HepG2 (cell line): ENCODE results near the gene TENT5A. TPM values are rescaled to one million over a fixed set of nuclear protein-coding genes. Genes with fewer than 3 reads are reported as not detected.

Experiments
- ATF7-NPFF ChIP-seq: sonication (generic); formaldehyde crosslinking; IDR thresholded peaks from 2 replicates; pipeline ENCODE4 v1.8.1; 2023; ENCODE audit warnings: mild to moderate bottlenecking, low read depth, missing genetic modification reagents, moderate library complexity
- CHCHD3 ChIP-seq: sonication (generic); formaldehyde crosslinking; IDR thresholded peaks from 2 replicates; pipeline ENCODE4 v1.8.0; 2022; ENCODE audit warnings: mild to moderate bottlenecking, missing genetic modification reagents, moderate library complexity
- GLI4 ChIP-seq: sonication (generic); formaldehyde crosslinking; IDR thresholded peaks from 2 replicates; pipeline ENCODE4 v1.5.1; 2020; ENCODE audit warnings: missing genetic modification reagents, mild to moderate bottlenecking, moderate library complexity, borderline replicate concordance
- HOXD1 ChIP-seq: sonication (generic); formaldehyde crosslinking; IDR thresholded peaks from 2 replicates; pipeline ENCODE4 v1.5.0; 2020; ENCODE audit warnings: missing genetic modification reagents
- IKZF4 ChIP-seq: sonication (generic); formaldehyde crosslinking; IDR thresholded peaks from 2 replicates; pipeline ENCODE4 v1.5.1; 2020; ENCODE audit warnings: borderline replicate concordance, mild to moderate bottlenecking, low read depth, missing genetic modification reagents; ENCODE audit errors: not compliant biosample characterization
- NCOA5 ChIP-seq: sonication (generic); formaldehyde crosslinking; IDR thresholded peaks from 2 replicates; pipeline ENCODE4 v1.4.0; 2020; ENCODE audit warnings: missing genetic modification reagents
- NFRKB ChIP-seq: fragments of 450-650 bp; IDR thresholded peaks from 2 replicates; pipeline ENCODE4 v1.6.1; 2017
- NR2F1 ChIP-seq, 2 experiments: fragments of 450-650 bp in 1 of 2; formaldehyde crosslinking in 1 of 2; IDR thresholded peaks; 2 replicates each; pipeline versions ENCODE4 v1.5.0 to v1.6.1; 2016 to 2020; ENCODE audit warnings: mild to moderate bottlenecking in 1 of 2, missing compliant biosample characterization in 1 of 2, missing genetic modification reagents in 1 of 2, moderate library complexity in 1 of 2
- SRSF1 ChIP-seq: fragments of 200-400 bp; formaldehyde crosslinking; optimal IDR thresholded peaks from 2 replicates; pipeline ENCODE3; 2017; ENCODE audit warnings: mild to moderate bottlenecking, low read depth, low read length, moderate library complexity
- THYN1 ChIP-seq: sonication (generic); formaldehyde crosslinking; IDR thresholded peaks from 2 replicates; pipeline ENCODE4 v1.8.1; 2023; ENCODE audit warnings: low read depth, mild to moderate bottlenecking, moderate library complexity, missing genetic modification reagents, borderline replicate concordance
- YEATS2 ChIP-seq: sonication (generic); formaldehyde crosslinking; IDR thresholded peaks from 2 replicates; pipeline ENCODE4 v1.4.0; 2020; ENCODE audit warnings: missing genetic modification reagents, borderline replicate concordance
- ZNF296 ChIP-seq: sonication (generic); formaldehyde crosslinking; conservative IDR thresholded peaks from 2 replicates; pipeline ENCODE4 v1.5.0; 2020; ENCODE audit warnings: mild to moderate bottlenecking, missing genetic modification reagents
- ZNF430 ChIP-seq: sonication (generic); formaldehyde crosslinking; IDR thresholded peaks from 2 replicates; pipeline ENCODE4 v1.9.0; 2021; ENCODE audit warnings: mild to moderate bottlenecking, missing genetic modification reagents
- ZNF615 ChIP-seq: sonication (generic); formaldehyde crosslinking; IDR thresholded peaks from 2 replicates; pipeline ENCODE4 v1.5.0; 2020; ENCODE audit warnings: mild to moderate bottlenecking, missing genetic modification reagents, borderline replicate concordance
- polyA plus RNA-seq, 8 experiments: library from polyadenylated mRNA; depleted of rRNA in 3 of 8; stranded (reverse) in 7 of 8; unstranded in 1 of 8; fragments of >200 nt; fragmentation: Illumina TruSeq in 4 of 8; extraction: Trizol in 4 of 8; gene quantifications; 2 replicates each; pipeline versions ENCODE4 v1.2.1 to v1.2.3, GENCODE V29; 2011 to 2016; ENCODE audit warnings: low read depth in 4 of 8, missing spikeins in 1 of 8, mixed read lengths in 1 of 8; ENCODE audit not compliant: insufficient read depth in 1 of 8
- total RNA-seq, 5 experiments: library from RNA; depleted of rRNA; stranded (reverse); fragments of >200 nt; fragmentation: Illumina TruSeq; extraction: Trizol; gene quantifications; 2 replicates each; pipeline ENCODE4 v1.2.3, GENCODE V29; 2016; ENCODE audit warnings: low read depth in 1 of 5
- TF ChIP-seq, protein P1 (sequence below): sonication (generic); formaldehyde crosslinking; IDR thresholded peaks from 2 replicates; pipeline ENCODE4 v1.5.1; 2020; ENCODE audit warnings: missing genetic modification reagents, mild to moderate bottlenecking, borderline replicate concordance
- TF ChIP-seq, protein P2 (sequence below): sonication (generic); formaldehyde crosslinking; IDR thresholded peaks from 2 replicates; pipeline ENCODE4 v1.4.0; 2020; ENCODE audit warnings: missing genetic modification reagents, borderline replicate concordance
- TF ChIP-seq, protein P3 (sequence below): sonication (generic); formaldehyde crosslinking; IDR thresholded peaks from 2 replicates; pipeline ENCODE4 v1.4.0; 2020; ENCODE audit warnings: mild to moderate bottlenecking, missing genetic modification reagents
- TF ChIP-seq, protein P4 (sequence below): sonication (generic); formaldehyde crosslinking; IDR thresholded peaks from 2 replicates; pipeline ENCODE4 v1.4.0; 2020; ENCODE audit warnings: missing genetic modification reagents

TENT5A gene
- total and polyA plus RNA-seq, 2 of the 13 experiments (the other 11 are each of a cell fraction or from before 2014, with no cell fraction given): 8.0 to 13.8 TPM

DNA sequence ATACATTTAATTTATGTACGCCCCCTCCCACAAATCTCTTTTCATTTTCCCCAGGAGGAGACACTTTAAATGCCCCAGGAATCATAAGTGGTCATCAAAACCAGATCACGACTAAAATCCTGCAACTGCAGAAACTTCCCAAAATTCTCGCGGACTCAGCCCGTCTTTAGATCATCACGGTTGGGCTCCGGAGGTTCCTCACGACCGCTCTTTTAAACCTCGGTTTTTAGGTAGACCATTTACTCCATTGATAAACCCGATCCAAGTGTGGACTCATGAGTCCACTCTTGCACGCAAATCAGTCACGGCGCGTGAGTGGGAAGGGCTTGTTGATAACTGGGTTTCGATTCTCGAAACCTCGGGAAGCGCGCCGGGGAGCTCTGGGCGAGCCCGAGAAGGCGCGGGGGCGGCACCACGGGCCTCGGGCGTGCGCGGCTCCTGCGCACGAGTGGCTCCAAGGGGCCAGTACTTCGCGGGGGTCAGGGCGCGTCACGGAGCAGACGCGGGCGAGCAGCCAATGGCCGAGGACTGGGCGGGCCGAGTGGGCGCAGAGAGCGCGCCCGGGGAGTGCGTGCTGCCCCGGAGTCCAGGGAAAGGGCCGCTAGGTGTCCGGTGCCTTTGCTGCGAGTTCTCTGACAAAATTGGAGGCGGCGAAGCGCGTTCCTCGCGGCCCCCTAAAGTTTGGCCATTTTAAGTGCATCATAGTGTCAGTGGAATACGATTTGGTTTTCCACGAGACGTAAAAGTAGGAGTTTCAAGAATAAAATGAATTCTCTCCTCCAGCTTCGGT, 635 bp upstream of the TENT5A start (continued):
- TF ChIP-seq ZNF615 (CRISPR knock-in tag) (no peak), IKZF4 (CRISPR knock-in tag) (no peak), NFRKB (no peak), NR2F1 (CRISPR knock-in tag; IDR thresholded peaks at IDR 0.05) (no peak), ATF7-NPFF (CRISPR knock-in tag) (peak; percentile 66; the same call in 1 of the 2 replicates), CHCHD3 (peak; percentile 65; the same call in 1 of the 2 replicates), NCOA5 (CRISPR knock-in tag) (no peak), THYN1 (CRISPR knock-in tag) (no peak), GLI4 (no peak), YEATS2 (CRISPR knock-in tag) (no peak), ZNF430 (peak; percentile 74; the same call in 1 of the 2 replicates), HOXD1 (CRISPR knock-in tag) (peak; percentile 90), ZNF296 (CRISPR knock-in tag) (no peak), SRSF1 (no peak)
- TF ChIP-seq, protein P1, sequence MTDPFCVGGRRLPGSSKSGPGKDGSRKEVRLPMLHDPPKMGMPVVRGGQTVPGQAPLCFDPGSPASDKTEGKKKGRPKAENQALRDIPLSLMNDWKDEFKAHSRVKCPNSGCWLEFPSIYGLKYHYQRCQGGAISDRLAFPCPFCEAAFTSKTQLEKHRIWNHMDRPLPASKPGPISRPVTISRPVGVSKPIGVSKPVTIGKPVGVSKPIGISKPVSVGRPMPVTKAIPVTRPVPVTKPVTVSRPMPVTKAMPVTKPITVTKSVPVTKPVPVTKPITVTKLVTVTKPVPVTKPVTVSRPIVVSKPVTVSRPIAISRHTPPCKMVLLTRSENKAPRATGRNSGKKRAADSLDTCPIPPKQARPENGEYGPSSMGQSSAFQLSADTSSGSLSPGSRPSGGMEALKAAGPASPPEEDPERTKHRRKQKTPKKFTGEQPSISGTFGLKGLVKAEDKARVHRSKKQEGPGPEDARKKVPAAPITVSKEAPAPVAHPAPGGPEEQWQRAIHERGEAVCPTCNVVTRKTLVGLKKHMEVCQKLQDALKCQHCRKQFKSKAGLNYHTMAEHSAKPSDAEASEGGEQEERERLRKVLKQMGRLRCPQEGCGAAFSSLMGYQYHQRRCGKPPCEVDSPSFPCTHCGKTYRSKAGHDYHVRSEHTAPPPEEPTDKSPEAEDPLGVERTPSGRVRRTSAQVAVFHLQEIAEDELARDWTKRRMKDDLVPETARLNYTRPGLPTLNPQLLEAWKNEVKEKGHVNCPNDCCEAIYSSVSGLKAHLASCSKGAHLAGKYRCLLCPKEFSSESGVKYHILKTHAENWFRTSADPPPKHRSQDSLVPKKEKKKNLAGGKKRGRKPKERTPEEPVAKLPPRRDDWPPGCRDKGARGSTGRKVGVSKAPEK (CRISPR knock-in tag): peak; percentile 49; the same call in 1 of the 2 replicates
- TF ChIP-seq, protein P2, sequence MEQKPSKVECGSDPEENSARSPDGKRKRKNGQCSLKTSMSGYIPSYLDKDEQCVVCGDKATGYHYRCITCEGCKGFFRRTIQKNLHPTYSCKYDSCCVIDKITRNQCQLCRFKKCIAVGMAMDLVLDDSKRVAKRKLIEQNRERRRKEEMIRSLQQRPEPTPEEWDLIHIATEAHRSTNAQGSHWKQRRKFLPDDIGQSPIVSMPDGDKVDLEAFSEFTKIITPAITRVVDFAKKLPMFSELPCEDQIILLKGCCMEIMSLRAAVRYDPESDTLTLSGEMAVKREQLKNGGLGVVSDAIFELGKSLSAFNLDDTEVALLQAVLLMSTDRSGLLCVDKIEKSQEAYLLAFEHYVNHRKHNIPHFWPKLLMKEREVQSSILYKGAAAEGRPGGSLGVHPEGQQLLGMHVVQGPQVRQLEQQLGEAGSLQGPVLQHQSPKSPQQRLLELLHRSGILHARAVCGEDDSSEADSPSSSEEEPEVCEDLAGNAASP (CRISPR knock-in tag): no peak; the same call in 1 of the 2 replicates
- TF ChIP-seq, protein P3, sequence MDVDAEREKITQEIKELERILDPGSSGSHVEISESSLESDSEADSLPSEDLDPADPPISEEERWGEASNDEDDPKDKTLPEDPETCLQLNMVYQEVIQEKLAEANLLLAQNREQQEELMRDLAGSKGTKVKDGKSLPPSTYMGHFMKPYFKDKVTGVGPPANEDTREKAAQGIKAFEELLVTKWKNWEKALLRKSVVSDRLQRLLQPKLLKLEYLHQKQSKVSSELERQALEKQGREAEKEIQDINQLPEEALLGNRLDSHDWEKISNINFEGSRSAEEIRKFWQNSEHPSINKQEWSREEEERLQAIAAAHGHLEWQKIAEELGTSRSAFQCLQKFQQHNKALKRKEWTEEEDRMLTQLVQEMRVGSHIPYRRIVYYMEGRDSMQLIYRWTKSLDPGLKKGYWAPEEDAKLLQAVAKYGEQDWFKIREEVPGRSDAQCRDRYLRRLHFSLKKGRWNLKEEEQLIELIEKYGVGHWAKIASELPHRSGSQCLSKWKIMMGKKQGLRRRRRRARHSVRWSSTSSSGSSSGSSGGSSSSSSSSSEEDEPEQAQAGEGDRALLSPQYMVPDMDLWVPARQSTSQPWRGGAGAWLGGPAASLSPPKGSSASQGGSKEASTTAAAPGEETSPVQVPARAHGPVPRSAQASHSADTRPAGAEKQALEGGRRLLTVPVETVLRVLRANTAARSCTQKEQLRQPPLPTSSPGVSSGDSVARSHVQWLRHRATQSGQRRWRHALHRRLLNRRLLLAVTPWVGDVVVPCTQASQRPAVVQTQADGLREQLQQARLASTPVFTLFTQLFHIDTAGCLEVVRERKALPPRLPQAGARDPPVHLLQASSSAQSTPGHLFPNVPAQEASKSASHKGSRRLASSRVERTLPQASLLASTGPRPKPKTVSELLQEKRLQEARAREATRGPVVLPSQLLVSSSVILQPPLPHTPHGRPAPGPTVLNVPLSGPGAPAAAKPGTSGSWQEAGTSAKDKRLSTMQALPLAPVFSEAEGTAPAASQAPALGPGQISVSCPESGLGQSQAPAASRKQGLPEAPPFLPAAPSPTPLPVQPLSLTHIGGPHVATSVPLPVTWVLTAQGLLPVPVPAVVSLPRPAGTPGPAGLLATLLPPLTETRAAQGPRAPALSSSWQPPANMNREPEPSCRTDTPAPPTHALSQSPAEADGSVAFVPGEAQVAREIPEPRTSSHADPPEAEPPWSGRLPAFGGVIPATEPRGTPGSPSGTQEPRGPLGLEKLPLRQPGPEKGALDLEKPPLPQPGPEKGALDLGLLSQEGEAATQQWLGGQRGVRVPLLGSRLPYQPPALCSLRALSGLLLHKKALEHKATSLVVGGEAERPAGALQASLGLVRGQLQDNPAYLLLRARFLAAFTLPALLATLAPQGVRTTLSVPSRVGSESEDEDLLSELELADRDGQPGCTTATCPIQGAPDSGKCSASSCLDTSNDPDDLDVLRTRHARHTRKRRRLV (CRISPR knock-in tag): no peak; the same call in 1 of the 2 replicates
- TF ChIP-seq, protein P4, sequence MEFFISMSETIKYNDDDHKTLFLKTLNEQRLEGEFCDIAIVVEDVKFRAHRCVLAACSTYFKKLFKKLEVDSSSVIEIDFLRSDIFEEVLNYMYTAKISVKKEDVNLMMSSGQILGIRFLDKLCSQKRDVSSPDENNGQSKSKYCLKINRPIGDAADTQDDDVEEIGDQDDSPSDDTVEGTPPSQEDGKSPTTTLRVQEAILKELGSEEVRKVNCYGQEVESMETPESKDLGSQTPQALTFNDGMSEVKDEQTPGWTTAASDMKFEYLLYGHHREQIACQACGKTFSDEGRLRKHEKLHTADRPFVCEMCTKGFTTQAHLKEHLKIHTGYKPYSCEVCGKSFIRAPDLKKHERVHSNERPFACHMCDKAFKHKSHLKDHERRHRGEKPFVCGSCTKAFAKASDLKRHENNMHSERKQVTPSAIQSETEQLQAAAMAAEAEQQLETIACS (CRISPR knock-in tag): peak; percentile 84
